Measurements from ENCODE around the gene TMEM167B.
"Not testable (repeated sequence)": the region's sequence is repeated elsewhere in the genome, so short reads cannot be mapped to it uniquely, and the experiment has no call there.

TMEM167B gene

GRCh38 chr1:109090196-109091077 is at the start of gene TMEM167B:
TSS of gene TMEM167B (plus strand) at chr1:109090764. CDS start at chr1:109090873, 109 bp downstream.
- DNase-seq = peak; percentile 97

- DNase-seq = no peak
Measured at GRCh38 chr1:109040989-109041620, 49.5 kb upstream of the TMEM167B start.

GRCh38 chr1:109041621-109042468 is 48.7 kb upstream of the TMEM167B start, which contains the start of gene WDR47:
TSS of gene WDR47 (minus strand) at chr1:109042102. CDS start at chr1:109023512, 18,590 bp downstream.
- DNase-seq = peak; percentile 95

- no peak for DNase-seq
Measured at GRCh38 chr1:109045595-109045994, 45.0 kb upstream of the TMEM167B start.

GRCh38 chr1:109046671-109047070 is 43.9 kb upstream of the TMEM167B start:
- DNase-seq = no peak

- DNase-seq = no peak
Measured at GRCh38 chr1:109047339-109047738, 43.2 kb upstream of the TMEM167B start.

- no peak for DNase-seq
Measured at GRCh38 chr1:109048335-109048734, 42.2 kb upstream of the TMEM167B start.

- DNase-seq = no peak
Measured at GRCh38 chr1:109050228-109050995, 40.2 kb upstream of the TMEM167B start.

- DNase-seq = not testable (repeated sequence)
Measured at GRCh38 chr1:109052145-109052544, 38.4 kb upstream of the TMEM167B start.

- no peak for DNase-seq
Measured at GRCh38 chr1:109056064-109056463, 34.5 kb upstream of the TMEM167B start.

- no peak for DNase-seq
Measured at GRCh38 chr1:109059026-109059425, 31.5 kb upstream of the TMEM167B start.

GRCh38 chr1:109060707-109061106 is 29.9 kb upstream of the TMEM167B start:
- DNase-seq = no peak

- no peak for DNase-seq
Measured at GRCh38 chr1:109061183-109061582, 29.4 kb upstream of the TMEM167B start.

GRCh38 chr1:109065137-109065536 is 25.4 kb upstream of the TMEM167B start:
- DNase-seq = no peak

- DNase-seq = no peak
Measured at GRCh38 chr1:109067883-109068282, 22.7 kb upstream of the TMEM167B start.

GRCh38 chr1:109069294-109069693 is 21.3 kb upstream of the TMEM167B start:
- DNase-seq = no peak

- peak; percentile 90 for DNase-seq
Measured at GRCh38 chr1:109075531-109076490, 14.8 kb upstream of the TMEM167B start, which contains the start of gene TAF13. TSS of gene TAF13 (minus strand) at chr1:109076003. CDS start at chr1:109075947, 56 bp downstream.

- no peak for DNase-seq
Measured at GRCh38 chr1:109078317-109078716, 12.2 kb upstream of the TMEM167B start.

- DNase-seq = no peak
Measured at GRCh38 chr1:109079240-109079622, 11.3 kb upstream of the TMEM167B start.

- DNase-seq = no peak
Measured at GRCh38 chr1:109080441-109081082, 10.0 kb upstream of the TMEM167B start.
